IPS-15b (cell line): ENCODE results near the gene GALNT18.

Experiments used
- H3K27me3 ChIP-seq: one replicate; pipeline ENCODE4 v1.6.1; 2013; ENCODE audit warnings: low read length; ENCODE audit not compliant: control insufficient read depth, insufficient read depth
- H3K36me3 ChIP-seq: one replicate; pipeline ENCODE4 v1.6.1; 2013; ENCODE audit warnings: low read length; ENCODE audit not compliant: control insufficient read depth, insufficient read depth
- H3K4me1 ChIP-seq: one replicate; pipeline ENCODE4 v1.6.1; 2013; ENCODE audit warnings: mild to moderate bottlenecking, low read length; ENCODE audit not compliant: control insufficient read depth, insufficient read depth
- H3K4me3 ChIP-seq: one replicate; pipeline ENCODE4 v1.5.1; 2013; ENCODE audit warnings: low read depth, low read length
- H3K9ac ChIP-seq: one replicate; pipeline ENCODE4 v1.6.1; 2013; ENCODE audit warnings: low read depth, mild to moderate bottlenecking, low read length
- H3K9me3 ChIP-seq: one replicate; pipeline ENCODE4 v1.6.1; 2013; ENCODE audit warnings: mild to moderate bottlenecking, low read length; ENCODE audit not compliant: control insufficient read depth, insufficient read depth

Gene GALNT18

GRCh38 chr11:11272254-11272653, 349.6 kb downstream of the GALNT18 start:
- Histone ChIP-seq H3K9ac (no peak overlapping the region), H3K9me3 (no peaks in the 10 kb centered on the region), H3K27me3 (no peaks in the 10 kb centered on the region), H3K4me1 (no peaks in the 10 kb centered on the region), H3K36me3 (no peaks in the 10 kb centered on the region), H3K4me3 (no peak overlapping the region)

GRCh38 chr11:11270236-11270775, 351.5 kb downstream of the GALNT18 start:
- H3K4me1 ChIP-seq: no peaks in the 10 kb centered on the region
- H3K4me3 ChIP-seq: no peak overlapping the region
- H3K36me3 ChIP-seq: no peaks in the 10 kb centered on the region
- H3K27me3 ChIP-seq: no peaks in the 10 kb centered on the region
- no peak overlapping the region for H3K9ac ChIP-seq
- H3K9me3 ChIP-seq: no peaks in the 10 kb centered on the region

GRCh38 chr11:11268706-11269105, 353.1 kb downstream of the GALNT18 start:
- Histone ChIP-seq H3K27me3 (no peaks in the 10 kb centered on the region), H3K36me3 (no peaks in the 10 kb centered on the region), H3K4me3 (no peak overlapping the region), H3K9me3 (no peaks in the 10 kb centered on the region), H3K9ac (no peak overlapping the region), H3K4me1 (no peaks in the 10 kb centered on the region)

- Histone ChIP-seq H3K9ac (no peak overlapping the region), H3K4me1 (no peaks in the 10 kb centered on the region), H3K36me3 (no peaks in the 10 kb centered on the region), H3K4me3 (no peak overlapping the region), H3K9me3 (no peaks in the 10 kb centered on the region), H3K27me3 (no peaks in the 10 kb centered on the region)
These were observed 353.7 kb downstream of the GALNT18 start for GRCh38 chr11:11268119-11268518.

GRCh38 chr11:11267312-11267711, 354.5 kb downstream of the GALNT18 start:
- Histone ChIP-seq H3K9ac (no peak overlapping the region), H3K36me3 (no peaks in the 10 kb centered on the region), H3K4me3 (no peak overlapping the region), H3K9me3 (no peaks in the 10 kb centered on the region), H3K4me1 (no peaks in the 10 kb centered on the region), H3K27me3 (no peaks in the 10 kb centered on the region)

- Histone ChIP-seq H3K4me1 (no peaks in the 10 kb centered on the region), H3K27me3 (no peaks in the 10 kb centered on the region), H3K4me3 (no peak overlapping the region), H3K36me3 (no peaks in the 10 kb centered on the region), H3K9me3 (no peaks in the 10 kb centered on the region), H3K9ac (no peak overlapping the region)
These were observed 355.7 kb downstream of the GALNT18 start for GRCh38 chr11:11265994-11266606.

- Histone ChIP-seq H3K9ac (no peak overlapping the region), H3K9me3 (no peaks in the 10 kb centered on the region), H3K27me3 (no peaks in the 10 kb centered on the region), H3K36me3 (no peaks in the 10 kb centered on the region), H3K4me3 (no peak overlapping the region), H3K4me1 (no peaks in the 10 kb centered on the region)
These were observed 356.5 kb downstream of the GALNT18 start for GRCh38 chr11:11265320-11265719.

- H3K36me3 ChIP-seq: no peaks in the 10 kb centered on the region
- no peak overlapping the region for H3K9ac ChIP-seq
- H3K27me3 ChIP-seq: no peaks in the 10 kb centered on the region
- no peaks in the 10 kb centered on the region for H3K9me3 ChIP-seq
- no peak overlapping the region for H3K4me3 ChIP-seq
- H3K4me1 ChIP-seq: no peaks in the 10 kb centered on the region
These were observed 358.4 kb downstream of the GALNT18 start for GRCh38 chr11:11263238-11264005.

GRCh38 chr11:11262171-11262920, 359.5 kb downstream of the GALNT18 start:
- H3K9ac ChIP-seq: no peak overlapping the region

GRCh38 chr11:11261629-11262028, 360.2 kb downstream of the GALNT18 start:
- H3K9ac ChIP-seq: no peak overlapping the region
- no peak overlapping the region for H3K4me3 ChIP-seq
- no peaks in the 10 kb centered on the region for H3K36me3 ChIP-seq
- H3K9me3 ChIP-seq: no peaks in the 10 kb centered on the region
- no peaks in the 10 kb centered on the region for H3K4me1 ChIP-seq
- H3K27me3 ChIP-seq: no peaks in the 10 kb centered on the region

More at GRCh38 chr11:11262171-11262920, 359.5 kb downstream of the GALNT18 start:
- Histone ChIP-seq H3K4me3 (no peak overlapping the region), H3K36me3 (no peaks in the 10 kb centered on the region), H3K27me3 (no peaks in the 10 kb centered on the region), H3K9me3 (no peaks in the 10 kb centered on the region), H3K4me1 (no peaks in the 10 kb centered on the region)

GRCh38 chr11:11260903-11261302, 360.9 kb downstream of the GALNT18 start:
- H3K9me3 ChIP-seq: no peaks in the 10 kb centered on the region
- H3K27me3 ChIP-seq: no peaks in the 10 kb centered on the region
- H3K4me1 ChIP-seq: no peaks in the 10 kb centered on the region
- no peak overlapping the region for H3K9ac ChIP-seq
- H3K4me3 ChIP-seq: no peak overlapping the region
- no peaks in the 10 kb centered on the region for H3K36me3 ChIP-seq
